Endodermal cell (in vitro differentiated cells): ENCODE results near the gene ACE. TPM values are rescaled to one million over a fixed set of nuclear protein-coding genes. Genes with fewer than 3 reads are reported as not detected.

Experiments
- DNase-seq: peaks from one replicate; pipeline ENCODE4 v3.0.0-alpha.2; 2017
- H3K27ac ChIP-seq: 2 replicates; pipeline ENCODE4 v1.5.1; 2013; ENCODE audit warnings: mild to moderate bottlenecking, low read depth, low read length, moderate library complexity
- H3K27me3 ChIP-seq: 2 replicates; pipeline ENCODE4 v1.6.1; 2013; ENCODE audit warnings: mild to moderate bottlenecking, low read length, moderate library complexity; ENCODE audit not compliant: insufficient read depth, control insufficient read depth, poor library complexity, severe bottlenecking
- H3K36me3 ChIP-seq: 2 replicates; pipeline ENCODE4 v1.7.0; 2013; ENCODE audit warnings: mild to moderate bottlenecking, low read length, moderate library complexity; ENCODE audit not compliant: control insufficient read depth, insufficient read depth
- H3K4me1 ChIP-seq: one replicate; pipeline ENCODE4 v1.7.0; 2013; ENCODE audit warnings: low read length; ENCODE audit not compliant: control insufficient read depth, insufficient read depth
- H3K4me3 ChIP-seq: 2 replicates; pipeline ENCODE4 v1.5.1; 2013; ENCODE audit warnings: mild to moderate bottlenecking, low read length, moderate library complexity
- H3K9ac ChIP-seq: 2 replicates; pipeline ENCODE4 v1.6.1; 2013; ENCODE audit warnings: mild to moderate bottlenecking, low read length, moderate library complexity; ENCODE audit not compliant: poor library complexity, severe bottlenecking; ENCODE audit errors: extremely low read depth
- H3K9me3 ChIP-seq: 2 replicates; pipeline ENCODE4 v1.6.1; 2013; ENCODE audit warnings: mild to moderate bottlenecking, low read length, moderate library complexity; ENCODE audit not compliant: control insufficient read depth
- H3K27ac Mint-ChIP-seq: 2 replicates; pipeline ENCODE4 v1.8.0; 2020; ENCODE audit warnings: mixed read lengths
- H3K27me3 Mint-ChIP-seq: 2 replicates; pipeline ENCODE4 v1.8.0; 2021; ENCODE audit warnings: mild to moderate bottlenecking, mixed read lengths; ENCODE audit not compliant: insufficient read depth
- H3K36me3 Mint-ChIP-seq: 2 replicates; pipeline ENCODE4 v1.8.0; 2020; ENCODE audit warnings: low read depth, mixed read lengths
- H3K4me1 Mint-ChIP-seq: 2 replicates; pipeline ENCODE4 v1.8.0; 2020; ENCODE audit warnings: mixed read lengths
- H3K4me3 Mint-ChIP-seq: 2 replicates; pipeline ENCODE4 v1.8.0; 2020; ENCODE audit warnings: mild to moderate bottlenecking, moderate library complexity, mixed read lengths
- H3K9me3 Mint-ChIP-seq: 2 replicates; pipeline ENCODE4 v1.8.0; 2020; ENCODE audit warnings: mild to moderate bottlenecking, mixed read lengths
- WGBS, 2 experiments: methylation state at CpG; one replicate each; pipeline versions ENCODE4 v1.1.5 to v1.1.7; 2013; ENCODE audit warnings: missing lambda C conversion rate in 2 of 2, mixed read lengths in 1 of 2; ENCODE audit not compliant: insufficient coverage in 1 of 2, insufficient read length in 1 of 2; 5-methylcytosine and 5-hydroxymethylcytosine counted together
- total RNA-seq, 2 donors: library from RNA; stranded (reverse); fragmentation: NEBNext Ultra II Directional in 1 of 2; extraction: Animal tissue kit (Norgen Biotek cat#: 25700) in 1 of 2; gene quantifications; 2 replicates in 1 of 2; 3 replicates in 1 of 2; pipeline ENCODE4 v1.2.1, GENCODE V29; 2021
- TF ChIP-seq, protein P1 (sequence below): fragments of 200-600 bp; sonication (generic); conservative IDR thresholded peaks from 2 replicates; pipeline ENCODE4 v1.5.0; 2021; ENCODE audit warnings: antibody characterized with exemption, mild to moderate bottlenecking

Gene ACE
- total RNA-seq, 2 donors from 2014 or later = 4.6 to 12.5 TPM

GRCh38 chr17:63503341-63503705, 26.5 kb downstream of the ACE start:
- H3K9me3 ChIP-seq = no peaks in the 10 kb centered on the region
- no peaks in the 10 kb centered on the region for H3K4me1 ChIP-seq
- Mint-ChIP-seq H3K27me3 (peaks cover 21% of the 10 kb centered on the region), H3K4me3 (no peak overlapping the region), H3K36me3 (no peaks in the 10 kb centered on the region), H3K27ac (no peak overlapping the region), H3K9me3 (no peaks in the 10 kb centered on the region), H3K4me1 (peaks cover 5% of the 10 kb centered on the region)
- TF ChIP-seq, protein P1, sequence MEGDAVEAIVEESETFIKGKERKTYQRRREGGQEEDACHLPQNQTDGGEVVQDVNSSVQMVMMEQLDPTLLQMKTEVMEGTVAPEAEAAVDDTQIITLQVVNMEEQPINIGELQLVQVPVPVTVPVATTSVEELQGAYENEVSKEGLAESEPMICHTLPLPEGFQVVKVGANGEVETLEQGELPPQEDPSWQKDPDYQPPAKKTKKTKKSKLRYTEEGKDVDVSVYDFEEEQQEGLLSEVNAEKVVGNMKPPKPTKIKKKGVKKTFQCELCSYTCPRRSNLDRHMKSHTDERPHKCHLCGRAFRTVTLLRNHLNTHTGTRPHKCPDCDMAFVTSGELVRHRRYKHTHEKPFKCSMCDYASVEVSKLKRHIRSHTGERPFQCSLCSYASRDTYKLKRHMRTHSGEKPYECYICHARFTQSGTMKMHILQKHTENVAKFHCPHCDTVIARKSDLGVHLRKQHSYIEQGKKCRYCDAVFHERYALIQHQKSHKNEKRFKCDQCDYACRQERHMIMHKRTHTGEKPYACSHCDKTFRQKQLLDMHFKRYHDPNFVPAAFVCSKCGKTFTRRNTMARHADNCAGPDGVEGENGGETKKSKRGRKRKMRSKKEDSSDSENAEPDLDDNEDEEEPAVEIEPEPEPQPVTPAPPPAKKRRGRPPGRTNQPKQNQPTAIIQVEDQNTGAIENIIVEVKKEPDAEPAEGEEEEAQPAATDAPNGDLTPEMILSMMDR = no peak
- 87 to 94% methylated on average over 6 to 8 of the region's 8 CpGs for WGBS, 2 experiments
- H3K9ac ChIP-seq = no peak overlapping the region
- H3K36me3 ChIP-seq = no peaks in the 10 kb centered on the region
- peaks cover 26% of the 10 kb centered on the region for H3K27me3 ChIP-seq
- no peak overlapping the region for H3K4me3 ChIP-seq
- no peak for DNase-seq
- no peak overlapping the region for H3K27ac ChIP-seq

GRCh38 chr17:63504261-63504660, 27.4 kb downstream of the ACE start:
- H3K4me3 Mint-ChIP-seq = no peak overlapping the region
- peaks cover 21% of the 10 kb centered on the region for H3K27me3 Mint-ChIP-seq
- no peak overlapping the region for H3K27ac Mint-ChIP-seq
- peaks cover 26% of the 10 kb centered on the region for H3K27me3 ChIP-seq
- no peaks in the 10 kb centered on the region for H3K36me3 Mint-ChIP-seq
- no peak overlapping the region for H3K27ac ChIP-seq
- no peaks in the 10 kb centered on the region for H3K4me1 Mint-ChIP-seq
- H3K9ac ChIP-seq = no peak overlapping the region
- no peak for DNase-seq
- TF ChIP-seq, protein P1 = no peak
- no peak overlapping the region for H3K4me3 ChIP-seq
- no peaks in the 10 kb centered on the region for H3K9me3 Mint-ChIP-seq
- H3K9me3 ChIP-seq = no peaks in the 10 kb centered on the region
- no peaks in the 10 kb centered on the region for H3K4me1 ChIP-seq
- no peaks in the 10 kb centered on the region for H3K36me3 ChIP-seq

- H3K9me3 ChIP-seq = no peaks in the 10 kb centered on the region
- no peak overlapping the region for H3K9ac ChIP-seq
- no peak overlapping the region for H3K4me3 ChIP-seq
- Mint-ChIP-seq H3K4me3 (no peak overlapping the region), H3K27ac (no peak overlapping the region), H3K4me1 (no peaks in the 10 kb centered on the region), H3K27me3 (peaks cover 20% of the 10 kb centered on the region), H3K9me3 (no peaks in the 10 kb centered on the region), H3K36me3 (no peaks in the 10 kb centered on the region)
- no peaks in the 10 kb centered on the region for H3K4me1 ChIP-seq
- H3K27ac ChIP-seq = no peak overlapping the region
- TF ChIP-seq, protein P1 = no peak
- WGBS, 2 experiments = 89 to 93% methylated on average over 5 to 9 of the region's 9 CpGs
- no peaks in the 10 kb centered on the region for H3K36me3 ChIP-seq
- no peak for DNase-seq
- peaks cover 26% of the 10 kb centered on the region for H3K27me3 ChIP-seq
These were observed 28.5 kb downstream of the ACE start for GRCh38 chr17:63505341-63505740.
